DND-41 (cell line): ENCODE results near the gene RABAC1.
A peak's percentile ranks its signal among the peaks of the same experiment; 100 is the strongest.

Experiments used
- ATAC-seq: fragments of 200-7000 bp; cut with Tn5 transposase; 3 replicates; pipeline ENCODE4 v1.9.1; 2021; ENCODE audit warnings: low read depth; ENCODE audit not compliant: insufficient read depth
- DNase-seq: peaks from one replicate; pipeline ENCODE4 v3.0.0-alpha.2; 2020
- H2AFZ ChIP-seq: 2 replicates; pipeline ENCODE4 v1.6.0; 2012; ENCODE audit warnings: low read depth, low read length
- H3K27ac ChIP-seq: 2 replicates; pipeline ENCODE4 v1.5.1; 2012; ENCODE audit warnings: low read length, inconsistent platforms
- H3K27me3 ChIP-seq: fragments of 200-600 bp; sonication (generic); 2 replicates; pipeline ENCODE4 v1.6.0; 2012; ENCODE audit warnings: low read length, mild to moderate bottlenecking, inconsistent platforms; ENCODE audit not compliant: insufficient read depth, poor library complexity
- H3K36me3 ChIP-seq: 2 replicates; pipeline ENCODE4 v1.5.1; 2012; ENCODE audit warnings: low read length, inconsistent platforms; ENCODE audit not compliant: insufficient read depth
- H3K4me1 ChIP-seq: 2 replicates; pipeline ENCODE4 v1.5.1; 2012; ENCODE audit warnings: mild to moderate bottlenecking, low read length; ENCODE audit not compliant: insufficient read depth
- H3K4me2 ChIP-seq: 2 replicates; pipeline ENCODE4 v1.6.0; 2012; ENCODE audit warnings: mild to moderate bottlenecking, moderate library complexity, low read length, inconsistent platforms; ENCODE audit not compliant: insufficient read depth
- H3K4me3 ChIP-seq, 2 experiments: fragments of 200-600 bp in 1 of 2; shearing (Covaris generic) in 1 of 2; 2 replicates each; pipeline ENCODE4 v1.5.1; 2012 to 2016; ENCODE audit warnings: inconsistent platforms in 2 of 2, low read length in 2 of 2, mild to moderate bottlenecking in 2 of 2, low read depth in 1 of 2, moderate library complexity in 1 of 2
- H3K79me2 ChIP-seq: 2 replicates; pipeline ENCODE4 v1.6.0; 2012; ENCODE audit warnings: low read length, inconsistent platforms; ENCODE audit not compliant: insufficient read depth
- H3K9ac ChIP-seq: 2 replicates; pipeline ENCODE4 v1.6.0; 2012; ENCODE audit warnings: low read depth, mild to moderate bottlenecking, inconsistent platforms, low read length, moderate library complexity
- H3K9me3 ChIP-seq: 2 replicates; pipeline ENCODE4 v1.5.1; 2012; ENCODE audit warnings: low read length, moderate library complexity, mild to moderate bottlenecking, inconsistent platforms; ENCODE audit not compliant: insufficient read depth, severe bottlenecking
- H4K20me1 ChIP-seq: 2 replicates; pipeline ENCODE4 v1.6.0; 2012; ENCODE audit warnings: low read length; ENCODE audit not compliant: insufficient read depth
- CTCF ChIP-seq: IDR thresholded peaks from 2 replicates; pipeline ENCODE4 v1.5.1; 2012; ENCODE audit warnings: borderline replicate concordance, low read length, moderate library complexity, mild to moderate bottlenecking; ENCODE audit not compliant: poor library complexity, severe bottlenecking; ENCODE audit errors: extremely low read depth
- EZH2 ChIP-seq: IDR thresholded peaks from 3 replicates; pipeline ENCODE4 v1.6.1; 2012; ENCODE audit warnings: borderline replicate concordance, low read depth, mild to moderate bottlenecking, moderate library complexity, low read length, inconsistent platforms; ENCODE audit not compliant: severe bottlenecking

The RABAC1 gene

GRCh38 chr19:41951686-41952172, 7.4 kb downstream of the RABAC1 start:
- no peaks in the 10 kb centered on the region for H3K9me3 ChIP-seq
- no peak overlapping the region for H3K27ac ChIP-seq
- H2AFZ ChIP-seq: peak overlapping the region; percentile 67
- no peaks in the 10 kb centered on the region for H3K79me2 ChIP-seq
- no peaks in the 10 kb centered on the region for H3K27me3 ChIP-seq
- TF ChIP-seq CTCF (peak; percentile 98), EZH2 (no peak)
- H3K4me2 ChIP-seq: peak overlapping the region; percentile 41; the same call in 1 of the 2 replicates
- H4K20me1 ChIP-seq: no peaks in the 10 kb centered on the region
- H3K9ac ChIP-seq: no peak overlapping the region
- peak; percentile 85 for DNase-seq
- ATAC-seq: peak; percentile 95
- peaks cover 10% of the 10 kb centered on the region for H3K36me3 ChIP-seq
- no peak overlapping the region for H3K4me3 ChIP-seq
- H3K4me1 ChIP-seq: peaks cover 6% of the 10 kb centered on the region; the same call in 1 of the 2 replicates

- no peak for ATAC-seq
- Histone ChIP-seq H3K27me3 (no peaks in the 10 kb centered on the region), H3K4me3 (no peak overlapping the region), H3K9me3 (no peaks in the 10 kb centered on the region), H3K27ac (no peak overlapping the region), H3K36me3 (no peaks in the 10 kb centered on the region), H3K4me1 (peaks cover 6% of the 10 kb centered on the region; the same call in 1 of the 2 replicates), H4K20me1 (no peaks in the 10 kb centered on the region), H3K9ac (no peak overlapping the region), H2AFZ (no peak overlapping the region), H3K79me2 (no peaks in the 10 kb centered on the region), H3K4me2 (no peak overlapping the region)
- no peak for DNase-seq
- TF ChIP-seq CTCF (no peak), EZH2 (no peak)
Measured at GRCh38 chr19:41947091-41947490, 12.0 kb downstream of the RABAC1 start.

GRCh38 chr19:41945135-41945766, 13.9 kb downstream of the RABAC1 start:
- no peaks in the 10 kb centered on the region for H3K79me2 ChIP-seq
- ATAC-seq (no peak), DNase-seq (no peak)
- no peaks in the 10 kb centered on the region for H3K9me3 ChIP-seq
- H3K27me3 ChIP-seq: no peaks in the 10 kb centered on the region
- H2AFZ ChIP-seq: no peak overlapping the region
- no peaks in the 10 kb centered on the region for H4K20me1 ChIP-seq
- no peak for TF ChIP-seq CTCF
- TF ChIP-seq EZH2: no peak
- H3K4me2 ChIP-seq: no peak overlapping the region
- H3K27ac ChIP-seq: no peak overlapping the region; the same call in 1 of the 2 replicates
- H3K36me3 ChIP-seq: no peaks in the 10 kb centered on the region
- no peak overlapping the region for H3K9ac ChIP-seq
- H3K4me1 ChIP-seq: no peaks in the 10 kb centered on the region
- H3K4me3 ChIP-seq: no peak overlapping the region

GRCh38 chr19:41944336-41944735, 14.8 kb downstream of the RABAC1 start:
- TF ChIP-seq CTCF (no peak), EZH2 (no peak)
- Histone ChIP-seq H3K27me3 (no peaks in the 10 kb centered on the region), H2AFZ (no peak overlapping the region), H3K27ac (no peak overlapping the region), H3K4me1 (no peaks in the 10 kb centered on the region), H3K4me3 (no peak overlapping the region), H3K9me3 (no peaks in the 10 kb centered on the region), H4K20me1 (no peaks in the 10 kb centered on the region), H3K4me2 (no peak overlapping the region), H3K9ac (no peak overlapping the region), H3K79me2 (no peaks in the 10 kb centered on the region), H3K36me3 (no peaks in the 10 kb centered on the region)
- no peak for ATAC-seq
- DNase-seq: no peak
